Measurements from ENCODE around the gene OTP. TPM values are rescaled to one million over a fixed set of nuclear protein-coding genes. Genes with fewer than 3 reads are reported as not detected.

OTP gene
- total RNA-seq, 1 donor = not detected

- Histone ChIP-seq H3K4me1 (ENCODE audit: insufficient read depth, low read length) (peaks cover 23% of the 10 kb centered on the region), H3K9me3 (ENCODE audit: low read depth, low read length) (no peaks in the 10 kb centered on the region), H3K4me3 (ENCODE audit: low read length) (no peak overlapping the region), H3K27me3 (ENCODE audit: insufficient read depth, low read length) (peaks cover 96% of the 10 kb centered on the region)
Observed at GRCh38 chr5:77643654-77644370, 5.3 kb upstream of the OTP start.

GRCh38 chr5:77642738-77643653, 4.5 kb upstream of the OTP start:
- peaks cover 29% of the 10 kb centered on the region for H3K4me1 ChIP-seq (ENCODE audit: insufficient read depth, low read length)
- no peaks in the 10 kb centered on the region for H3K9me3 ChIP-seq (ENCODE audit: low read depth, low read length)
- peaks cover 96% of the 10 kb centered on the region for H3K27me3 ChIP-seq (ENCODE audit: insufficient read depth, low read length)
- no peak overlapping the region for H3K4me3 ChIP-seq (ENCODE audit: low read length)

GRCh38 chr5:77641963-77642737, 3.6 kb upstream of the OTP start:
- Histone ChIP-seq H3K4me1 (ENCODE audit: insufficient read depth, low read length) (peaks cover 29% of the 10 kb centered on the region), H3K27me3 (ENCODE audit: insufficient read depth, low read length) (peaks cover 97% of the 10 kb centered on the region), H3K9me3 (ENCODE audit: low read depth, low read length) (no peaks in the 10 kb centered on the region), H3K4me3 (ENCODE audit: low read length) (no peak overlapping the region)

- Histone ChIP-seq H3K4me1 (ENCODE audit: insufficient read depth, low read length) (peaks cover 29% of the 10 kb centered on the region), H3K4me3 (ENCODE audit: low read length) (no peak overlapping the region), H3K9me3 (ENCODE audit: low read depth, low read length) (no peaks in the 10 kb centered on the region), H3K27me3 (ENCODE audit: insufficient read depth, low read length) (peaks cover 97% of the 10 kb centered on the region)
Observed at GRCh38 chr5:77641397-77641943, 3.0 kb upstream of the OTP start.

- no peaks in the 10 kb centered on the region for H3K9me3 ChIP-seq (ENCODE audit: low read depth, low read length)
- no peak overlapping the region for H3K4me3 ChIP-seq (ENCODE audit: low read length)
- peaks cover 27% of the 10 kb centered on the region for H3K4me1 ChIP-seq (ENCODE audit: insufficient read depth, low read length)
- peaks cover 97% of the 10 kb centered on the region for H3K27me3 ChIP-seq (ENCODE audit: insufficient read depth, low read length)
Observed at GRCh38 chr5:77640589-77641396, 2.3 kb upstream of the OTP start.

GRCh38 chr5:77638763-77639671, 504 bp upstream of the OTP start:
- Histone ChIP-seq H3K9me3 (ENCODE audit: low read depth, low read length) (no peaks in the 10 kb centered on the region), H3K4me1 (ENCODE audit: insufficient read depth, low read length) (peaks cover 16% of the 10 kb centered on the region), H3K27me3 (ENCODE audit: insufficient read depth, low read length) (peaks cover 100% of the 10 kb centered on the region), H3K4me3 (ENCODE audit: low read length) (no peak overlapping the region)

- Histone ChIP-seq H3K9me3 (ENCODE audit: low read depth, low read length) (no peaks in the 10 kb centered on the region), H3K27me3 (ENCODE audit: insufficient read depth, low read length) (peaks cover 100% of the 10 kb centered on the region), H3K4me1 (ENCODE audit: insufficient read depth, low read length) (peaks cover 12% of the 10 kb centered on the region), H3K4me3 (ENCODE audit: low read length) (no peak overlapping the region)
Observed at GRCh38 chr5:77637170-77637997, 1.1 kb downstream of the OTP start.

- Histone ChIP-seq H3K4me1 (ENCODE audit: insufficient read depth, low read length) (peaks cover 13% of the 10 kb centered on the region), H3K4me3 (ENCODE audit: low read length) (no peak overlapping the region), H3K27me3 (ENCODE audit: insufficient read depth, low read length) (peaks cover 100% of the 10 kb centered on the region), H3K9me3 (ENCODE audit: low read depth, low read length) (no peaks in the 10 kb centered on the region)
Observed at GRCh38 chr5:77636641-77637169, 1.8 kb downstream of the OTP start.

- Histone ChIP-seq H3K9me3 (ENCODE audit: low read depth, low read length) (no peaks in the 10 kb centered on the region), H3K27me3 (ENCODE audit: insufficient read depth, low read length) (peaks cover 100% of the 10 kb centered on the region), H3K4me3 (ENCODE audit: low read length) (no peak overlapping the region), H3K4me1 (ENCODE audit: insufficient read depth, low read length) (peaks cover 18% of the 10 kb centered on the region)
Observed at GRCh38 chr5:77635917-77636640, 2.4 kb downstream of the OTP start.

GRCh38 chr5:77635067-77635916, 3.2 kb downstream of the OTP start:
- Histone ChIP-seq H3K4me1 (ENCODE audit: insufficient read depth, low read length) (peaks cover 26% of the 10 kb centered on the region), H3K9me3 (ENCODE audit: low read depth, low read length) (no peaks in the 10 kb centered on the region), H3K27me3 (ENCODE audit: insufficient read depth, low read length) (peaks cover 100% of the 10 kb centered on the region), H3K4me3 (ENCODE audit: low read length) (no peak overlapping the region)

GRCh38 chr5:77633709-77634108, 4.8 kb downstream of the OTP start:
- H3K4me1 ChIP-seq (ENCODE audit: insufficient read depth, low read length) = peaks cover 28% of the 10 kb centered on the region
- H3K9me3 ChIP-seq (ENCODE audit: low read depth, low read length) = no peaks in the 10 kb centered on the region
- H3K27me3 ChIP-seq (ENCODE audit: insufficient read depth, low read length) = peaks cover 96% of the 10 kb centered on the region
- no peak overlapping the region for H3K4me3 ChIP-seq (ENCODE audit: low read length)

All from mononuclear cell (primary cell).